Activated T-cell treated with anti-CD3 and anti-CD28 coated beads, Interleukin-2, amount 50 U/mL, for 1 hour (primary cell): ENCODE measurements around the gene GLG1.
"Not testable (repeated sequence)": the region's sequence is repeated elsewhere in the genome, so short reads cannot be mapped to it uniquely, and the experiment has no call there.

Experiments
- DNase-seq: peaks from one replicate; pipeline ENCODE4 v3.0.0-alpha.2; 2020

The GLG1 gene

GRCh38 chr16:74400238-74400637, 206.7 kb downstream of the GLG1 start:
- not testable (repeated sequence) for DNase-seq

- not testable (repeated sequence) for DNase-seq
Observed at GRCh38 chr16:74398212-74398895, 208.6 kb downstream of the GLG1 start.
